Measurements from ENCODE around the gene CASTOR2.
"Not testable (repeated sequence)": the region's sequence is repeated elsewhere in the genome, so short reads cannot be mapped to it uniquely, and the experiment has no call there.

Gene CASTOR2

GRCh38 chr7:74964511-74965119 lies at the start of gene CASTOR2:
Gene CASTOR2 (plus strand): TSS chr7:74964705. CDS start chr7:74964986, 281 bp downstream.
- peak; percentile 35 to 36 for DNase-seq (ENCODE audit: low read depth in 2 of 2)

GRCh38 chr7:74922321-74922890 lies 42.1 kb upstream of the CASTOR2 start:
- not testable (repeated sequence) for DNase-seq (ENCODE audit: low read depth in 2 of 2)

GRCh38 chr7:74923644-74924043 lies 40.9 kb upstream of the CASTOR2 start:
- not testable (repeated sequence) for DNase-seq (ENCODE audit: low read depth in 2 of 2)

- DNase-seq (ENCODE audit: low read depth in 2 of 2), result not testable (repeated sequence)
These were observed 37.5 kb upstream of the CASTOR2 start for GRCh38 chr7:74926968-74927367.

GRCh38 chr7:74931563-74932328 lies 32.8 kb upstream of the CASTOR2 start:
- not testable (repeated sequence) for DNase-seq (ENCODE audit: low read depth in 2 of 2)

GRCh38 chr7:74939429-74939828 lies 25.1 kb upstream of the CASTOR2 start:
- DNase-seq (ENCODE audit: low read depth in 2 of 2), result not testable (repeated sequence)

GRCh38 chr7:74941302-74942069 lies 23.0 kb upstream of the CASTOR2 start:
- DNase-seq (ENCODE audit: low read depth in 2 of 2), result not testable (repeated sequence)

- not testable (repeated sequence) for DNase-seq (ENCODE audit: low read depth in 2 of 2)
These were observed 20.6 kb upstream of the CASTOR2 start for GRCh38 chr7:74943923-74944322.

- not testable (repeated sequence) for DNase-seq (ENCODE audit: low read depth in 2 of 2)
These were observed 16.8 kb upstream of the CASTOR2 start for GRCh38 chr7:74947741-74948140.

GRCh38 chr7:74953774-74954173 lies 10.7 kb upstream of the CASTOR2 start:
- not testable (repeated sequence) for DNase-seq (ENCODE audit: low read depth in 2 of 2)

- DNase-seq (ENCODE audit: low read depth in 2 of 2), result not testable (repeated sequence)
These were observed 6.2 kb upstream of the CASTOR2 start for GRCh38 chr7:74958328-74958727.

- not testable (repeated sequence) for DNase-seq (ENCODE audit: low read depth in 2 of 2)
These were observed 598 bp upstream of the CASTOR2 start for GRCh38 chr7:74963704-74964510.

- not testable (repeated sequence) for DNase-seq (ENCODE audit: low read depth in 2 of 2)
These were observed 1.8 kb downstream of the CASTOR2 start for GRCh38 chr7:74966208-74966854.

- not testable (repeated sequence) for DNase-seq (ENCODE audit: low read depth in 2 of 2)
These were observed 2.4 kb downstream of the CASTOR2 start for GRCh38 chr7:74966909-74967308.

- DNase-seq (ENCODE audit: low read depth in 2 of 2), result not testable (repeated sequence)
These were observed 6.9 kb downstream of the CASTOR2 start for GRCh38 chr7:74971431-74971830.

GRCh38 chr7:74972377-74972776 lies 7.9 kb downstream of the CASTOR2 start:
- not testable (repeated sequence) for DNase-seq (ENCODE audit: low read depth in 2 of 2)

- not testable (repeated sequence) for DNase-seq (ENCODE audit: low read depth in 2 of 2)
These were observed 11.5 kb downstream of the CASTOR2 start for GRCh38 chr7:74975959-74976358.

GRCh38 chr7:74977523-74977922 lies 13.0 kb downstream of the CASTOR2 start:
- DNase-seq (ENCODE audit: low read depth in 2 of 2), result not testable (repeated sequence)

- not testable (repeated sequence) for DNase-seq (ENCODE audit: low read depth in 2 of 2)
These were observed 23.9 kb downstream of the CASTOR2 start for GRCh38 chr7:74988436-74988835.

- DNase-seq (ENCODE audit: low read depth in 2 of 2), result no peak
These were observed 28.6 kb downstream of the CASTOR2 start for GRCh38 chr7:74993121-74993520.
